ENCODE measurements around the gene CCN6. TPM values are rescaled to one million over a fixed set of nuclear protein-coding genes. Genes with fewer than 3 reads are reported as not detected.

Gene CCN6
- total RNA-seq, 4 donors from 2014 or later = 0.25 to 7.6 (median 1.0) TPM; not detected in 1

DNA sequence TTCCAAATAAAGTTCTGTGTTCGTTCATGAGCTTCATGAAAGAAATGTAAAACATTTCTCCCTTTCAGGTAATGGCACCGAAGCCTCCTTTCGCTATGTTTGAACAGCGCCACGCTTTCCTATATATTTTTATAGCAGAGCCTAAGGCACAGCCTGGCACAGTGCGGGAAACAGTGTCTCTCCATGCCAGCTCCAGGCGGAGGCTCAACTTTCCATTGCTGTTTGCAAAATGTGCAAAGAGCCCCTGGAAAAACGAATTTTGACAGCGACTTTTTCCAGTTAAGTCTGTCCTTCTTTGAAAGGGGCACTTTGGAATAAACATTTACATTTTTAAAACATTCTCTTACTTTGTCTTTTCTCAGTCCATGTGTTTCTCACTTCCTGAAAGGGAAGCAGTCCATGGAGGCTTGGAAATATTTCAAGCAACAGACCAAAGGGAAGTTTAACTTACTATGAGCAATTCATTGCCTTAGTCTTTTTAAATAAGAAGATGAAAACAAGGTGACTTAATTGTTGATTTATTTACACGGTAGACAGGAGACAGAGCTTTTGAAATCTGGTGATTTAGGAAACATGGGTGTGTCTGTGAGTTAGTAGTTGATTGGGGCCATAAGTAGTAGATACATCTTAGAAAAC lies 769 bp downstream of the CCN6 start:
- H3K36me3 ChIP-seq = no peaks in the 10 kb centered on the region
- 37% methylated on average over 10 of the region's 10 CpGs for WGBS
- no peak overlapping the region for H3K4me3 ChIP-seq
- no peaks in the 10 kb centered on the region for H3K4me1 ChIP-seq
- no peak for TF ChIP-seq POLR2AphosphoS5 (IDR thresholded peaks at IDR 0.05)
- TF ChIP-seq POLR2A (IDR thresholded peaks at IDR 0.05) = no peak
- TF ChIP-seq, protein P1, sequence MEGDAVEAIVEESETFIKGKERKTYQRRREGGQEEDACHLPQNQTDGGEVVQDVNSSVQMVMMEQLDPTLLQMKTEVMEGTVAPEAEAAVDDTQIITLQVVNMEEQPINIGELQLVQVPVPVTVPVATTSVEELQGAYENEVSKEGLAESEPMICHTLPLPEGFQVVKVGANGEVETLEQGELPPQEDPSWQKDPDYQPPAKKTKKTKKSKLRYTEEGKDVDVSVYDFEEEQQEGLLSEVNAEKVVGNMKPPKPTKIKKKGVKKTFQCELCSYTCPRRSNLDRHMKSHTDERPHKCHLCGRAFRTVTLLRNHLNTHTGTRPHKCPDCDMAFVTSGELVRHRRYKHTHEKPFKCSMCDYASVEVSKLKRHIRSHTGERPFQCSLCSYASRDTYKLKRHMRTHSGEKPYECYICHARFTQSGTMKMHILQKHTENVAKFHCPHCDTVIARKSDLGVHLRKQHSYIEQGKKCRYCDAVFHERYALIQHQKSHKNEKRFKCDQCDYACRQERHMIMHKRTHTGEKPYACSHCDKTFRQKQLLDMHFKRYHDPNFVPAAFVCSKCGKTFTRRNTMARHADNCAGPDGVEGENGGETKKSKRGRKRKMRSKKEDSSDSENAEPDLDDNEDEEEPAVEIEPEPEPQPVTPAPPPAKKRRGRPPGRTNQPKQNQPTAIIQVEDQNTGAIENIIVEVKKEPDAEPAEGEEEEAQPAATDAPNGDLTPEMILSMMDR (IDR thresholded peaks at IDR 0.05) = no peak
- TF ChIP-seq EP300 (IDR thresholded peaks at IDR 0.05) = no peak
- no peaks in the 10 kb centered on the region for H3K9me3 ChIP-seq
- no peaks in the 10 kb centered on the region for H3K27me3 ChIP-seq
- DNase-seq (ENCODE audit: low spot score in 2 of 2) = no peak
- no peak overlapping the region for H3K27ac ChIP-seq

DNA sequence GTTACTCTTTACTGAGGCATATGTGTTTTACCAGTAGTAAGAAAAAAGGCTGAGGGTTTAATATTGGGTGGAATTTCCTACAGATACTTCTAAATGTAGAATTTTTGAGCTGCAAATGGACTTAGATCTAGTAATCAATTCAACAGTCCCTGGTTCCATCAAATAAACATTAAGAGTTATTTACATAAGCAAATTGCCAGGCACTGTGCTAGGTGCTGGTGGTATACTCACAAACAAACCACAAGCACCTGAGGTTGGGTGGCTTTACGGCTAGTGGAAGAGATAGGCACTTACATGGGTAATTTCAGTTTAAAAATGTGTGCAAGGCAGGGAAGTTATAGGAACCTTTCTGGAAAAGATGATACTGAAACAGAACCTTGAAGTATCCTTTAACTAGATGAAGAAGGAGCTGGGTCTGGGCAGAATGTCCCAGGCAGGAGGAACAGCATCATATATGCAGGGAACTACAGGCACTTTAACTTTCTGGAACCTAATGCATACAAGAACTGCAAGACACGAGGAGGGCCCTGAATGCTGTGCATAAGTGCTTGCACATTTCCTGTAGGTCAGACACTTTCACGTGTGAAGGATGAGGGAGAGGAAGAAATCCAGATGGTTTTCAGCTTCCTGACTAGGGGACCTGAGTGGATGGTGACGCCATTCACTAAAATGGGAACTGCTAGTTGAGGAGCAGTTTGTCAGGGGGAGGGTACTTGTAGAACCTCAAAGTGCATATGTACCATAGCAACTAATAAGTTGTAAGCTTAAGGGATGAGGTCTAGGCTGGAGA lies 4.5 kb downstream of the CCN6 start:
- no peaks in the 10 kb centered on the region for H3K36me3 ChIP-seq
- WGBS = 76% methylated on average over 4 of the region's 4 CpGs
- TF ChIP-seq EP300 (IDR thresholded peaks at IDR 0.05) (no peak), POLR2AphosphoS5 (IDR thresholded peaks at IDR 0.05) (no peak), POLR2A (IDR thresholded peaks at IDR 0.05) (no peak)
- TF ChIP-seq, protein P1 (IDR thresholded peaks at IDR 0.05) = no peak

DNA sequence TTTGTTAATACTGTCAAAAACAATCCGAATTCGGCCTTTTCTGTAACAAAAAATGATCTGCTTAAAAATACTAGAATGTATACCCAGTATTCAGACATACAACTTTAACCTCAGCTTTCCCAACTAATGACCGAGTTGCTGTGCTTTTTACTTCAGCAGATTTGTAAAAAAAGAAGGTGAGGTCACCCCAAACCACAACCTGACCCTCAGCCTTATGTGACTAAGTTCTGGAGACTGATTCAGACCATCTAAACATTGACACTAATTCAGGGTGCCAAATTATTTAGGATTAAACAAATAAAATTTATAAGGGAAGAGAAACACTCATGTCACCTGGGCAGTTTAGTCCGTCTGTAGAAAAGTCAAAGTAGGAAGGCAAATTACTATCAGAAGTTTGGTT lies 7.7 kb downstream of the CCN6 start:
- no peak overlapping the region for H3K27ac ChIP-seq
- H3K4me1 ChIP-seq = no peaks in the 10 kb centered on the region
- no peak for DNase-seq (ENCODE audit: low spot score in 2 of 2)
- TF ChIP-seq, protein P1 (IDR thresholded peaks at IDR 0.05) = no peak
- TF ChIP-seq EP300 (IDR thresholded peaks at IDR 0.05) (no peak), POLR2AphosphoS5 (IDR thresholded peaks at IDR 0.05) (no peak), POLR2A (IDR thresholded peaks at IDR 0.05) (no peak)
- H3K27me3 ChIP-seq = no peaks in the 10 kb centered on the region
- no peak overlapping the region for H3K4me3 ChIP-seq
- no peaks in the 10 kb centered on the region for H3K9me3 ChIP-seq
- H3K36me3 ChIP-seq = no peaks in the 10 kb centered on the region
- WGBS = 97% methylated on average over 4 of the region's 4 CpGs

More for the DNA sequence above, 4.5 kb downstream of the CCN6 start:
- no peaks in the 10 kb centered on the region for H3K27me3 ChIP-seq
- no peak overlapping the region for H3K4me3 ChIP-seq
- no peak overlapping the region for H3K27ac ChIP-seq
- no peak for DNase-seq (ENCODE audit: low spot score in 2 of 2)
- H3K9me3 ChIP-seq = no peaks in the 10 kb centered on the region
- no peaks in the 10 kb centered on the region for H3K4me1 ChIP-seq

DNA sequence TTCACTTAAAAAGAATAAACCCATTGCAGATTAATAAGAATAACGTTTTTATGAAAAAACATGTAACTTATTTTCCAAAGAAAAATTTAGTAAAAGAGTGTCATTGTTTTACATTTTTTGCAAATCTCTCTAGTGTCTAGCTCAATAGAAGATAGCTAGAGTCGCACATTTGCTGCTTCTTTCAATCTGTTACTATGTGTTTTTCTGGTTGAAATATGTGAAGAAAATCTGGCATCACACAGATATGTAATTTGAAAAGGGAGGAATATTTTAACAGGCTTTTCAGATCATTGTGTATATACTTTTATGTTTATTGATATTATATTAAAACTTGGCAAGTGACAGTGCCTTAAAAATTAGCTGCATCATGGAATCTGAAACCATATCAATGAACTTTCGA lies 9.1 kb downstream of the CCN6 start:
- DNase-seq (ENCODE audit: low spot score in 2 of 2) = no peak
- 85% methylated on average over 3 of the region's 3 CpGs for WGBS

More for the DNA sequence above, 9.1 kb downstream of the CCN6 start:
- Histone ChIP-seq H3K27me3 (no peaks in the 10 kb centered on the region), H3K27ac (no peak overlapping the region), H3K4me3 (no peak overlapping the region), H3K9me3 (no peaks in the 10 kb centered on the region), H3K36me3 (no peaks in the 10 kb centered on the region), H3K4me1 (no peaks in the 10 kb centered on the region)
- TF ChIP-seq POLR2A (IDR thresholded peaks at IDR 0.05) (no peak), EP300 (IDR thresholded peaks at IDR 0.05) (no peak), POLR2AphosphoS5 (IDR thresholded peaks at IDR 0.05) (no peak)
- TF ChIP-seq, protein P1 (IDR thresholded peaks at IDR 0.05) = no peak

Measured in suprapubic skin (tissue), 4 donors.